ENCODE data around the gene RBM33. TPM values are rescaled to one million over a fixed set of nuclear protein-coding genes. Genes with fewer than 3 reads are reported as not detected.

The RBM33 gene, protein sequence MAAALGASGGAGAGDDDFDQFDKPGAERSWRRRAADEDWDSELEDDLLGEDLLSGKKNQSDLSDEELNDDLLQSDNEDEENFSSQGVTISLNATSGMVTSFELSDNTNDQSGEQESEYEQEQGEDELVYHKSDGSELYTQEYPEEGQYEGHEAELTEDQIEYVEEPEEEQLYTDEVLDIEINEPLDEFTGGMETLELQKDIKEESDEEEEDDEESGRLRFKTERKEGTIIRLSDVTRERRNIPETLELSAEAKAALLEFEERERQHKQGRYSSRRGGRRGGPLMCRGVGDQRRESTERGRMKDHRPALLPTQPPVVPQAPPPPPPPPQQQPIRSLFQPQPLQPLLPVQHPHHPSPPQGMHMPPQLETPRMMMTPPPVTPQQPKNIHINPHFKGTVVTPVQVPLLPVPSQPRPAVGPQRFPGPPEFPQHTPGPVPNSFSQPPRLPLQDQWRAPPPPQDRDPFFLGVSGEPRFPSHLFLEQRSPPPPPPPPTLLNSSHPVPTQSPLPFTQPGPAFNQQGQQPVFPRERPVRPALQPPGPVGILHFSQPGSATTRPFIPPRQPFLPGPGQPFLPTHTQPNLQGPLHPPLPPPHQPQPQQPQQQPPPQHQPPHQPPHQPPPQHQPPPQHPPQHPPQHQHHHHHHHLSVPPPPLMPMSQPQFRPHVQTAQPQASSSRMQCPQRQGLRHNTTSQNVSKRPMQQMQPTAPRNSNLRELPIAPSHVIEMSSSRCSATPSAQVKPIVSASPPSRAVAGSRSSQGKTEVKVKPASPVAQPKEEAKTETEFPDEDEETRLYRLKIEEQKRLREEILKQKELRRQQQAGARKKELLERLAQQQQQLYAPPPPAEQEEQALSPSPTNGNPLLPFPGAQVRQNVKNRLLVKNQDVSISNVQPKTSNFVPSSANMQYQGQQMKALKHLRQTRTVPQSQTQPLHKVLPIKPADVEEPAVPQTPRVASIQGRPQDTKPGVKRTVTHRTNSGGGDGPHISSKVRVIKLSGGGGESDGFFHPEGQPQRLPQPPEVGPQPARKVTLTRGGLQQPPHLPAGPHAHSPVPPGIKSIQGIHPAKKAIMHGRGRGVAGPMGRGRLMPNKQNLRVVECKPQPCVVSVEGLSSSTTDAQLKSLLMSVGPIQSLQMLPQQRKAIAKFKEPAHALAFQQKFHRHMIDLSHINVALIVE
- total RNA-seq (10 to 100 TPM; 36.2 to 39.1 (median 38.2) TPM), polyA plus RNA-seq (16.6 TPM)
- long read RNA-seq, donor 1, transcript RBM33-201 (6 exons, 1,404 nt): major isoform, 9 of 31 reads
- long read RNA-seq, donor 1, partial matches to known transcripts: 12 of 31 reads
- long read RNA-seq, donor 1, other reads (novel, unspliced or antisense): 10 of 31 reads
- long read RNA-seq, donor 2, partial matches to known transcripts: 2 of 5 reads
- long read RNA-seq, donor 2, other reads (novel, unspliced or antisense): 2 of 5 reads
- long read RNA-seq, donor 3, transcript RBM33-201 (6 exons, 1,404 nt): major isoform, 8 of 28 reads
- long read RNA-seq, donor 3, partial matches to known transcripts: 10 of 28 reads
- long read RNA-seq, donor 3, other reads (novel, unspliced or antisense): 10 of 28 reads
- long read RNA-seq, donor 4, partial matches to known transcripts: 1 of 3 reads
- long read RNA-seq, donor 4, other reads (novel, unspliced or antisense): 2 of 3 reads

DNA sequence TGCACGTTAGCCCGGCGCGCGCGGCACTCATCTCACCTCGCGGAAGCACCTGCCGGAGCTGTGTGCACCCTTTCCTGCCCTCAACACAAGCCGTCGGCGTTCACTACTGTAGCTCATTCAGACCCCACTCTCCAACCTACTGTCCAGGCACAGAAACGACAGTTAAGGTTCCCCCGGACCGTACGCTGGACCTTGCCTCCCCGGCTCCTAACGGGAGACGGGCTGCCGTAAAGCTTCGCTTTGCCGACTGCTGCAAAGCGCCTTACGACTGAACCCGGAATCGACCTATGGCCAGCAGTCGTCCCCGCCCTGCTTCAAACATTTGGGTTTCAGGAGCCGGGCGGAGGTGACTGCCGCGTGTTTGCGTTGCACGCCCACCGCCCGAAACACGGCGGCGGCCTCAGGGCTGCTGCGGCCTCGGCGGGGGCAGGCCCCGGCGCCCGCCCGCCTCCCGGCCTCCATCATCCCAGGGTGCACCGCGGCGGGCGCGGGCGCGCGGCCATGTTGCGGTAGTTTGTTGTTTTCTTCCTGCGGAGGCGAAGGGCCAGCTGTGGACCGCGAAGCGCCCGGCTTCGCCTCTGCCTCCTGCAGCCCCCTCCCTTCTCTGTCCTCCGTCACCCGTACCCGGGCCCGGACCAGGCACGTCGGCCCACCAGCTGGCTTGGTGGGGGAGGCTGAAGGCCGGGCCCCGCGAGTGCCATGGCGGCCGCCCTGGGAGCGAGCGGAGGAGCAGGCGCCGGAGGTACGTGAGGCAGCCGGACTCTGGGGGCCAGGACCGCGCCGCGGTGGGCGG, at the start of gene RBM33:
TSS of gene RBM33 (plus strand) at position 484 of the 793 bp plus-strand sequence. CDS start at position 700, 216 bp downstream.
- Histone ChIP-seq H3K4me3 (ENCODE audit: low read length) (peak within 1 kb of the TSS; percentile 84), H3K27ac (ENCODE audit: low read length) (peak within 1 kb of the TSS; percentile 68), H3K4me1 (ENCODE audit: control insufficient read depth, insufficient read depth, low read length) (peaks cover 4% of the 10 kb centered on the region), H3K9me3 (ENCODE audit: control insufficient read depth, low read length) (no peaks in the 10 kb centered on the region), H3K27me3 (ENCODE audit: control insufficient read depth, insufficient read depth) (no peaks in the 10 kb centered on the region)
- intact Hi-C loops (cut with DNase I): no loop called here
- peak; percentile 75 to 90 (median 89) for DNase-seq
- ATAC-seq: peak; percentile 94 to 97
- WGBS: under 1% methylated on average over 85 of the region's 85 CpGs

DNA sequence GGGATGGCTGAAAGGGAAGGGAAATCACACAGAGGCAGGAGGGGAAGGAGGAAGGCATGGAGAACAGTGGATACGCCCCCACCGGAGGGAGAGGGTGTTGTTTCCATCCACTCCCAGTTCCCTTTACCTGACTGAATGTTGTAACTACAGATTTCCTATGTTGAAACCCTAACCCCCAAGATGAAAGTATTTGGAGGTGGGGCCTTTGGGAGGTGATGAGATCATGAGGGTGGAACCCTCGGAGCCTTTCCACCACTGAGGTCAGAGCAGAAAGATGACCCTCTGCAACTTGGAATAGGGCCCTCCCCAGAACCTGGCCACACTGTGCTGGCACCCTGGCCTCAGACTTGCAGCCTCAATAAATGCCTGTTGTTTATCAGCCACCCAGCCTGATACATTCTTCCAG, 49.5 kb upstream of the RBM33 start:
- no peaks in the 10 kb centered on the region for H3K9me3 ChIP-seq (ENCODE audit: control insufficient read depth, low read length)
- H3K4me3 ChIP-seq (ENCODE audit: low read length): no peak overlapping the region
- no peak overlapping the region for H3K27ac ChIP-seq (ENCODE audit: low read length)
- ATAC-seq (no peak), DNase-seq (no peak)
- no peaks in the 10 kb centered on the region for H3K27me3 ChIP-seq (ENCODE audit: control insufficient read depth, insufficient read depth)
- H3K4me1 ChIP-seq (ENCODE audit: control insufficient read depth, insufficient read depth, low read length): no peaks in the 10 kb centered on the region
- intact Hi-C loops (cut with DNase I): loop anchor here (5.0 to 10.0 kb wide), 4 partner anchors 140 to 172 kb away; no protein-coding TSS in a partner anchor
- WGBS: 30% methylated on average over 3 of the region's 3 CpGs

DNA sequence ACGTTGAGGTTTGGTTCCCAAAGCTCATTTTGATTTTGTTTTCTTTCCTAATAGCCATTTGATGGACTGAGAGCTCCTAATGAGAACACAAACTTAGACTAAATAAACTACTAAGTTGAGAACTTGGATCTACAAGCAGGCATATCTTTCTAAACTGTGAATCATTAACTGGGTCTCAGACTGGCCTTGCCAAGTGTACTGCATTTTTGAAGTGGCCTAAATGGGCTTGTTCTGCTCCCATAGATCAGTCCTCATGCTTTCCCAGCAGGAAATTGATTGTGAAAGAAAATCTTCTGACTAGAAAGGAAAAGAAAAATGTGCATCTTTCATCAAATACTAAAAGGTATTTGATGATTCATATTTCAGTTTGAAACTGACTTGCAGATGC, 46.7 kb upstream of the RBM33 start:
- Histone ChIP-seq H3K27me3 (ENCODE audit: control insufficient read depth, insufficient read depth) (no peaks in the 10 kb centered on the region), H3K4me3 (ENCODE audit: low read length) (no peak overlapping the region), H3K9me3 (ENCODE audit: control insufficient read depth, low read length) (no peaks in the 10 kb centered on the region), H3K4me1 (ENCODE audit: control insufficient read depth, insufficient read depth, low read length) (no peaks in the 10 kb centered on the region), H3K27ac (ENCODE audit: low read length) (no peak overlapping the region)
- ATAC-seq: no peak
- WGBS: 75% methylated on average over 1 of the region's 1 CpG
- no peak for DNase-seq
- intact Hi-C loops (cut with DNase I): loop anchor here (5.0 to 10.0 kb wide), 4 partner anchors 137 to 170 kb away; no protein-coding TSS in a partner anchor

DNA sequence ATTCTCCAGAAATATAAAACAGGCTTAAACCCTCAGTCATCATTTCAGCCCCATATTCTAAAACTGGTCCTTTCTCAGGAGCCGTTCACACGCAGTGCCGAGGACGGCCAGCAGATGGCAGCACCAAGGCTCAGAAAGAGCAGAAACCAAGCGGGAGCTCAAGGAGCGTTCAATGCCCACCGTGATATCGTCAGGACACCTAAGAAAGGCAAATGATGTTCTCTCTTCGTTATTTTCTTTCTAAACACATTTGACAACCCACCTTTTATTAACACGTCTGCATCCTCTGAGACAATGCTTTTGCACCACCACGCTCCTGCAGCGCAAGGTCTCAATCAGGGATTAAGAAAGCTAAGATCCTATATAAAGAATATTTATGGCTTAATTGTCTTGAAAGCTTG, 45.7 kb upstream of the RBM33 start:
- Histone ChIP-seq H3K27me3 (ENCODE audit: control insufficient read depth, insufficient read depth) (no peaks in the 10 kb centered on the region), H3K27ac (ENCODE audit: low read length) (no peak overlapping the region), H3K4me1 (ENCODE audit: control insufficient read depth, insufficient read depth, low read length) (no peaks in the 10 kb centered on the region), H3K9me3 (ENCODE audit: control insufficient read depth, low read length) (no peaks in the 10 kb centered on the region), H3K4me3 (ENCODE audit: low read length) (no peak overlapping the region)
- intact Hi-C loops (cut with DNase I): loop anchor here (5.0 to 10.0 kb wide), 4 partner anchors 136 to 168 kb away; no protein-coding TSS in a partner anchor
- 11% methylated on average over 12 of the region's 12 CpGs for whole genome bisulfite sequencing
- peak; percentile 65 to 80 for ATAC-seq
- peak; percentile 72 to 94 (median 91) for DNase-seq

DNA sequence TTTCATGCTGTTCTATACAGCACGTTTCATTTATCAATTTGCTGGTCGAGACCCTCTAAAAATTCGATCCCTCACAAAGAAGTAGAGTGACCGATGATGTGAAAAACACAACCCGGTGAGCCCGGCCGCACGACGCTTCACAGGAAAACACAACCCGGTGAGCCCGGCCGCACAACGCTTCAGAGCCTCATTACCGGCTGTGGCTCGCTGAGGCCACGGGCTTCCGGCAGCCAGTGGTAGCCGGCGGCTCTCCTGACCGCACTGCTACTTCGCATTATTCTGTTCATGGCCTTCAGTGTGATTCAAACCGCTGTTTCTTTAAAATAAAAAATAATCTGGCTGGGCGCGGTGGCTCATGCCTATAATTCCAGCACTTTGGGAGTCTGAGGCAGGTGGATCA, 42.3 kb upstream of the RBM33 start:
- Histone ChIP-seq H3K27me3 (ENCODE audit: control insufficient read depth, insufficient read depth) (no peaks in the 10 kb centered on the region), H3K27ac (ENCODE audit: low read length) (no peak overlapping the region), H3K4me3 (ENCODE audit: low read length) (no peak overlapping the region), H3K9me3 (ENCODE audit: control insufficient read depth, low read length) (no peaks in the 10 kb centered on the region), H3K4me1 (ENCODE audit: control insufficient read depth, insufficient read depth, low read length) (no peaks in the 10 kb centered on the region)
- 90% methylated on average over 24 of the region's 24 CpGs for WGBS
- intact Hi-C loops (cut with DNase I): loop anchor here in 1 of 4 donors (5.0 kb wide), 1 partner anchor 140 kb away; no protein-coding TSS in a partner anchor
- no peak for DNase-seq
- ATAC-seq: no peak

DNA sequence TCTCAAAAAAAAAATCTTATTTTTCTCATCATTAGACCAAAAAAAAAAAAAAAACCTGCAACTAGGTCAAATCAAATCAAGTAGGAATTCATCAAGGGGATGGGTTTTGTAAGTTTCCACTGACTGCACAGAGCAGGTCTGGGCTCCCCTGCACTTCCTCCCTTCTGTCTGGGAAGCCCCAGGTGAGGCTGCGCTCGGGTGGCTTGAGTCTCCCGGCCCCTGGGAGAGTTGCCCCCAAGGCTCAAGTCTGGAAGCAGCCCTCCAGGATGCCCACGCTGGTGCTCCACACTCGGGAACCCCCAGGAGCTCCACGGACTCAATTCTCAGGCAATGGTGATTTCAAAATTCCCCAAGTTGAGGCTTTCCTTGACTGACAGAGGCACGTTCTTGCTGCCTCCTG, 41.7 kb upstream of the RBM33 start:
- ATAC-seq (no peak), DNase-seq (no peak)
- H3K4me1 ChIP-seq (ENCODE audit: control insufficient read depth, insufficient read depth, low read length): no peaks in the 10 kb centered on the region
- H3K27ac ChIP-seq (ENCODE audit: low read length): no peak overlapping the region
- no peaks in the 10 kb centered on the region for H3K27me3 ChIP-seq (ENCODE audit: control insufficient read depth, insufficient read depth)
- intact Hi-C loops (cut with DNase I): loop anchor here in 1 of 4 donors (5.0 kb wide), 1 partner anchor 140 kb away; no protein-coding TSS in a partner anchor
- WGBS: 67% methylated on average over 7 of the region's 7 CpGs
- no peaks in the 10 kb centered on the region for H3K9me3 ChIP-seq (ENCODE audit: control insufficient read depth, low read length)
- H3K4me3 ChIP-seq (ENCODE audit: low read length): no peak overlapping the region

DNA sequence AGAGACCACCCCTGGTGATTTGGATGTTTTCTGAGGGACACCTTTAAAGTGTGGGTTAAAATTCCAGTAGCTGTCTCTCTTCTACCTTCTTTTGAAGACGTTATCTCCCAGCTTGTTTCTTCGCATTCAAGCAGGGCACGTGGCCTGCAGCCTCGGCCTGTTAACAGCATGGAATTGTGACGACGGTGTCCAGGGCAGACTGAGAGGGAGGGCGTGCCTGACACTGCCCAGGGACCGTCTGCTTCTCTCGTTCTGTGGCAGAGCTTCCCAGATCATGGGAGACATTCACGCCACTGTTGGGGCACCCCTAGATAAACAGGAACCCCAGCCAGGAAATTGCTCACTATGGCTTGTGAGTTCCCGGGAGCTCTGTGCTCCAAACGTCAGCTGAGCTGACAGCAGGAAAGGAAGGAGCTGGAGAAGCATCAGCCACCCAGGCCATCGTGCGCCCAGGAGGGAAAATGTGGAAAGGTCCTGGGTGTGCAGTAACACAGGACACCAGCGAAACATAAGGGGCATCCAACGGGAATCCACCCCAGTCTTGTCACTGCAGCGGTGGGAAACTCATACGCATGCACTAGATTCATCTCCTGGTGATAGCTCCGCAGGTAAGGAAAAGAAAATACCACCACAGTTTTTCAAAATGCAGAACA, 41.1 kb upstream of the RBM33 start:
- intact Hi-C loops (cut with DNase I): loop anchor here in 1 of 4 donors (5.0 kb wide), 1 partner anchor 139 kb away; no protein-coding TSS in a partner anchor
- 42% methylated on average over 19 of the region's 19 CpGs for WGBS
- no peak for DNase-seq

DNA sequence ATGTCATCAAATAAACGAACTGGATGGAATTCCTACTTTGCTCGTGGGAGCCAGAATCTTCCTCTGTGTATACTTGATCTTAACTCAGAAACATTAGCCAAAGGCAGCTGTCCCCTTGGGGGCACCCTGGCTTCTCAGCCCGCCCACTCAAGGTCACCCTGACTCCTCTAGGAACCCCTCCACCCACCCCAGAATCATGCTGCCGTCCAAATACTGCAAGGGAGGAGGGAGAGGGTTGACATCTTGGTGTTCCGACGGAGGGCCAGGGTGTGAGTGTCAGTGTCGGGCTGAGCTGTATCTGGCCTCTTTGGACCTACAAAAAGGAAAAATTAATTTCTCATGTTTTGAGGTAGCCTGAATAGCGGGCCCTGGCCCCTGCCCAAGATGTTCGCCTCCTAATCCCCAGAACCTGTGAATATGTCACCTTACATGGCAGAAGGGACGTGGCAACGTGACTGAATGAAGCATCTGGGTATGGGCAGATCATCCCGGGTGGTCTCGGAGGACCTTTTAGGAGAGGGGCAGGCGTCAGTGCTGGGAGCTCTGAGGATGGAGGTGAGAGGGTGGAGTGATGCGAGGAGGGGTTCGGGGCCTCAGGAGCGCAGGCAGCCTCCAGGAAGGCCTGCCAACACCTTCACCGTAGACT, 40.5 kb upstream of the RBM33 start:
- Histone ChIP-seq H3K27me3 (ENCODE audit: control insufficient read depth, insufficient read depth) (no peaks in the 10 kb centered on the region), H3K4me1 (ENCODE audit: control insufficient read depth, insufficient read depth, low read length) (no peaks in the 10 kb centered on the region), H3K4me3 (ENCODE audit: low read length) (no peak overlapping the region), H3K9me3 (ENCODE audit: control insufficient read depth, low read length) (no peaks in the 10 kb centered on the region), H3K27ac (ENCODE audit: low read length) (no peak overlapping the region)
- no peak for DNase-seq
- no peak for ATAC-seq
- intact Hi-C loops (cut with DNase I): loop anchor here in 1 of 4 donors (5.0 kb wide), 1 partner anchor 138 kb away; no protein-coding TSS in a partner anchor
- 81% methylated on average over 18 of the region's 18 CpGs for WGBS

More for the DNA sequence above, 41.1 kb upstream of the RBM33 start:
- Histone ChIP-seq H3K4me3 (ENCODE audit: low read length) (no peak overlapping the region), H3K4me1 (ENCODE audit: control insufficient read depth, insufficient read depth, low read length) (no peaks in the 10 kb centered on the region), H3K27me3 (ENCODE audit: control insufficient read depth, insufficient read depth) (no peaks in the 10 kb centered on the region), H3K27ac (ENCODE audit: low read length) (no peak overlapping the region), H3K9me3 (ENCODE audit: control insufficient read depth, low read length) (no peaks in the 10 kb centered on the region)
- ATAC-seq: no peak
